DOHH2 (cell line): ENCODE data around the gene SPOCK3.

Source experiments
- H3F3A ChIP-seq: fragments of 200-600 bp; sonication (generic), shearing (Covaris generic); 2 replicates; pipeline ENCODE4 v1.6.0; 2016; ENCODE audit warnings: antibody characterized with exemption, mild to moderate bottlenecking; ENCODE audit not compliant: control insufficient read depth, insufficient read depth
- H3K27ac ChIP-seq: fragments of 200-600 bp; sonication (generic); 2 replicates; pipeline ENCODE4 v1.5.1; 2014; ENCODE audit warnings: low read depth, mild to moderate bottlenecking, low read length, moderate library complexity
- H3K27me3 ChIP-seq: fragments of 200-600 bp; sonication (generic); 2 replicates; pipeline ENCODE4 v1.6.1; 2014; ENCODE audit warnings: mild to moderate bottlenecking, low read length, mixed read lengths; ENCODE audit not compliant: control insufficient read depth
- H3K36me3 ChIP-seq: fragments of 200-600 bp; sonication (generic); 2 replicates; pipeline ENCODE4 v1.6.1; 2014; ENCODE audit warnings: mild to moderate bottlenecking, low read length, moderate library complexity, mixed read lengths; ENCODE audit not compliant: control insufficient read depth
- H3K4me1 ChIP-seq: fragments of 200-600 bp; sonication (generic); 2 replicates; pipeline ENCODE4 v1.6.1; 2014; ENCODE audit warnings: mild to moderate bottlenecking, low read length, mixed read lengths; ENCODE audit not compliant: control insufficient read depth
- H3K4me2 ChIP-seq: fragments of 200-600 bp; sonication (generic); 2 replicates; pipeline ENCODE4 v1.6.0; 2014; ENCODE audit warnings: mild to moderate bottlenecking, low read length, moderate library complexity
- H3K4me3 ChIP-seq: fragments of 200-600 bp; sonication (generic); 2 replicates; pipeline ENCODE4 v1.5.1; 2014; ENCODE audit warnings: mild to moderate bottlenecking, low read length, mixed read lengths
- H3K79me2 ChIP-seq: fragments of 200-600 bp; sonication (generic); 2 replicates; pipeline ENCODE4 v1.6.1; 2014; ENCODE audit warnings: mild to moderate bottlenecking, low read length, mixed read lengths; ENCODE audit not compliant: control insufficient read depth
- H3K9me2 ChIP-seq: fragments of 200-600 bp; sonication (generic); replicated peaks from 2 replicates; pipeline ENCODE4 v1.6.1; 2014; ENCODE audit warnings: mild to moderate bottlenecking, low read length, mixed read lengths; ENCODE audit not compliant: control insufficient read depth
- H3K9me3 ChIP-seq: fragments of 200-600 bp; sonication (generic); 2 replicates; pipeline ENCODE4 v1.6.1; 2014; ENCODE audit warnings: antibody characterized with exemption, low read length, mixed read lengths; ENCODE audit not compliant: control insufficient read depth, insufficient read depth
- H4K20me1 ChIP-seq: fragments of 200-600 bp; sonication (generic); 2 replicates; pipeline ENCODE4 v1.6.0; 2014; ENCODE audit warnings: low read depth, mild to moderate bottlenecking, antibody characterized with exemption, low read length, moderate library complexity; ENCODE audit not compliant: control insufficient read depth, insufficient read depth
- CTCF ChIP-seq: fragments of 200-600 bp; sonication (generic); IDR thresholded peaks from one replicate; pipeline ENCODE4 v1.5.1; 2014; ENCODE audit warnings: antibody characterized with exemption, mild to moderate bottlenecking, low read depth, low read length; ENCODE audit not compliant: poor library complexity, severe bottlenecking
- EZH2phosphoT487 ChIP-seq: fragments of 200-600 bp; sonication (generic); IDR thresholded peaks from 2 replicates; pipeline ENCODE4 v1.6.1; 2017; ENCODE audit warnings: borderline replicate concordance, mild to moderate bottlenecking, antibody characterized with exemption, low read length, moderate library complexity, mixed read lengths

Gene SPOCK3

GRCh38 chr4:166737430-166737829, 496.9 kb downstream of the SPOCK3 start:
- Histone ChIP-seq H3K27ac (no peak overlapping the region), H3K36me3 (no peaks in the 10 kb centered on the region), H3F3A (no peaks in the 10 kb centered on the region), H3K27me3 (no peaks in the 10 kb centered on the region), H3K4me2 (no peak overlapping the region), H3K9me3 (no peaks in the 10 kb centered on the region), H3K79me2 (no peaks in the 10 kb centered on the region), H3K4me1 (no peaks in the 10 kb centered on the region), H3K4me3 (no peak overlapping the region), H4K20me1 (no peaks in the 10 kb centered on the region), H3K9me2 (no peaks in the 10 kb centered on the region)
- TF ChIP-seq CTCF, result no peak
- no peak for TF ChIP-seq EZH2phosphoT487

GRCh38 chr4:166735553-166735952, 498.7 kb downstream of the SPOCK3 start:
- Histone ChIP-seq H3K79me2 (no peaks in the 10 kb centered on the region), H3K4me3 (no peak overlapping the region), H3K27ac (no peak overlapping the region), H4K20me1 (no peaks in the 10 kb centered on the region), H3K9me2 (no peaks in the 10 kb centered on the region), H3K4me2 (no peak overlapping the region), H3K4me1 (no peaks in the 10 kb centered on the region), H3K27me3 (no peaks in the 10 kb centered on the region), H3K36me3 (no peaks in the 10 kb centered on the region), H3F3A (no peaks in the 10 kb centered on the region), H3K9me3 (no peaks in the 10 kb centered on the region)
- no peak for TF ChIP-seq CTCF
- no peak for TF ChIP-seq EZH2phosphoT487

GRCh38 chr4:166734797-166735196, 499.5 kb downstream of the SPOCK3 start:
- H3F3A ChIP-seq, result no peaks in the 10 kb centered on the region
- H3K9me3 ChIP-seq, result no peaks in the 10 kb centered on the region
- H3K4me1 ChIP-seq, result no peaks in the 10 kb centered on the region
- no peak for TF ChIP-seq CTCF
- no peak for TF ChIP-seq EZH2phosphoT487
- no peaks in the 10 kb centered on the region for H4K20me1 ChIP-seq
- no peaks in the 10 kb centered on the region for H3K36me3 ChIP-seq
- H3K27me3 ChIP-seq, result no peaks in the 10 kb centered on the region
- H3K9me2 ChIP-seq, result no peaks in the 10 kb centered on the region
- H3K4me3 ChIP-seq, result no peak overlapping the region
- H3K27ac ChIP-seq, result no peak overlapping the region
- no peaks in the 10 kb centered on the region for H3K79me2 ChIP-seq
- H3K4me2 ChIP-seq, result no peak overlapping the region

GRCh38 chr4:166733686-166734085, 500.6 kb downstream of the SPOCK3 start:
- Histone ChIP-seq H3K4me1 (no peaks in the 10 kb centered on the region), H3K4me3 (no peak overlapping the region), H3K4me2 (no peak overlapping the region), H3K36me3 (no peaks in the 10 kb centered on the region), H3K27ac (no peak overlapping the region), H3K79me2 (no peaks in the 10 kb centered on the region), H3K9me3 (no peaks in the 10 kb centered on the region), H3F3A (no peaks in the 10 kb centered on the region), H4K20me1 (no peaks in the 10 kb centered on the region), H3K27me3 (no peaks in the 10 kb centered on the region), H3K9me2 (no peaks in the 10 kb centered on the region)
- TF ChIP-seq CTCF, result no peak
- TF ChIP-seq EZH2phosphoT487, result no peak
